Memory B cell (primary cell): Measurements from ENCODE around the gene CPLX4.
A peak's percentile ranks its signal among the peaks of the same experiment; 100 is the strongest.

ENCODE experiments used
- ATAC-seq: fragments of 150-1000 bp; cut with Tn5 transposase; 2 replicates; pipeline ENCODE4 v1.10.0; 2021; ENCODE audit warnings: low read depth, mild to moderate bottlenecking, moderate library complexity
- DNase-seq, 2 donors: peaks; one replicate each; pipeline ENCODE4 v3.0.0; 2022; ENCODE audit warnings: low spot score in 2 of 2
- H3K27ac Mint-ChIP-seq: one replicate; pipeline ENCODE4 v1.8.0; 2022; ENCODE audit warnings: mild to moderate bottlenecking, moderate library complexity, mixed read lengths
- H3K27me3 Mint-ChIP-seq: one replicate; pipeline ENCODE4 v1.8.0; 2022; ENCODE audit warnings: mixed read lengths
- H3K36me3 Mint-ChIP-seq: one replicate; pipeline ENCODE4 v1.8.0; 2022; ENCODE audit warnings: mild to moderate bottlenecking, mixed read lengths
- H3K4me1 Mint-ChIP-seq: one replicate; pipeline ENCODE4 v1.8.0; 2022; ENCODE audit warnings: mixed read lengths
- H3K4me3 Mint-ChIP-seq: one replicate; pipeline ENCODE4 v1.8.0; 2022; ENCODE audit warnings: mild to moderate bottlenecking, moderate library complexity, mixed read lengths
- H3K9me3 Mint-ChIP-seq: one replicate; pipeline ENCODE4 v1.8.0; 2022; ENCODE audit warnings: mixed read lengths

CPLX4 gene

DNA sequence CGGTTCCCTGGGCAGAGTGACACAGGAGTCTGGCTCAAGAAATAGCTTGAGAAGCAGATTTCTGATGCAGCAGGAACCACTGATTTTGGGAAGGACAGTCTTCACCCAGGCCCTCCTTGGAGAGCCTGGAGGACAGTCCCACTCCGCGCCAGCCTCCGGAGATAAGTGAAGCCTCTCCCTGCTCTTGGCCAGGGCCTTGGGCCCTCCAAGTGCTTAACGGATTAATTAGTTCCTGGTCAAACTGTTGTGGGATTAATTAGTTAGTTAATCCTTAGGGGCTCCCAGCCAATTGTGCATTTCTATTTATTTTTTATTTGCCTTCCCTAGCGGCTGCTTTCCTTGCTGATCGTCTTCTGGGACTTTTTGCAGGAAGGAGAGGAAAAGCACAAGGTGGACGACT lies 19.6 kb downstream of the CPLX4 start:
- no peak for DNase-seq
- no peaks in the 10 kb centered on the region for H3K4me1 Mint-ChIP-seq
- H3K27me3 Mint-ChIP-seq: peaks cover 11% of the 10 kb centered on the region
- no peaks in the 10 kb centered on the region for H3K9me3 Mint-ChIP-seq
- no peak overlapping the region for H3K27ac Mint-ChIP-seq
- no peak for ATAC-seq
- no peak overlapping the region for H3K4me3 Mint-ChIP-seq
- no peaks in the 10 kb centered on the region for H3K36me3 Mint-ChIP-seq

DNA sequence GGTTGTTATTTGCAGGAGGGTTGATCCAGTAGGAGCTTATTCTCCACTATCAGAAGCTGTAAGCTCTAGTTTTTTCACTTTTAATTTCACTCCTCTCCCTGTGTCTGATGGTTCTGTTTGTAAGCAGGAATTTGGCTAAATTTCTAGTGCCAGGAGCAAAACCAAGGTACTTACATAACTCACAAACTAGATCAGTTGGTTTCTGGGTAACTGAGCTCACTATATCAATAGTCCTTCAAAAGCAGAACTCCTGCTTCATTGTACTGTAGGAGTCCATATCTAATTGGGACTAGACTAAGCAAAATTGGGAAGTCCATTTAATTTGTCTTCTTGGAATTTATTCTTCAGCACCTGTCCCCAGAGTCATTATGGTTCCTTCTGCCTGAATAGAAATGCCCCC lies 25.1 kb downstream of the CPLX4 start:
- Mint-ChIP-seq H3K4me3 (no peak overlapping the region), H3K9me3 (peaks cover 1% of the 10 kb centered on the region), H3K27me3 (peaks cover 14% of the 10 kb centered on the region), H3K36me3 (no peaks in the 10 kb centered on the region), H3K27ac (no peak overlapping the region), H3K4me1 (no peaks in the 10 kb centered on the region)
- ATAC-seq (no peak), DNase-seq (no peak)

GRCh38 chr18:59286341-59286740 lies 32.1 kb downstream of the CPLX4 start:
- Mint-ChIP-seq H3K27ac (no peak overlapping the region), H3K4me3 (no peak overlapping the region), H3K27me3 (peaks cover 21% of the 10 kb centered on the region), H3K4me1 (no peaks in the 10 kb centered on the region), H3K36me3 (no peaks in the 10 kb centered on the region), H3K9me3 (peaks cover 1% of the 10 kb centered on the region)
- ATAC-seq (no peak), DNase-seq (no peak)

GRCh38 chr18:59282341-59282740 lies 36.1 kb downstream of the CPLX4 start:
- H3K4me1 Mint-ChIP-seq: no peaks in the 10 kb centered on the region
- no peaks in the 10 kb centered on the region for H3K36me3 Mint-ChIP-seq
- ATAC-seq (no peak), DNase-seq (no peak)
- H3K4me3 Mint-ChIP-seq: no peak overlapping the region
- peaks cover 21% of the 10 kb centered on the region for H3K27me3 Mint-ChIP-seq
- no peak overlapping the region for H3K27ac Mint-ChIP-seq
- H3K9me3 Mint-ChIP-seq: no peaks in the 10 kb centered on the region

- no peak for DNase-seq
- Mint-ChIP-seq H3K4me1 (no peaks in the 10 kb centered on the region), H3K9me3 (no peaks in the 10 kb centered on the region), H3K27ac (no peak overlapping the region), H3K27me3 (peaks cover 20% of the 10 kb centered on the region), H3K4me3 (no peak overlapping the region), H3K36me3 (no peaks in the 10 kb centered on the region)
- ATAC-seq: no peak
Observed at GRCh38 chr18:59279722-59280121, 38.7 kb downstream of the CPLX4 start.

- H3K27me3 Mint-ChIP-seq: peaks cover 21% of the 10 kb centered on the region
- H3K36me3 Mint-ChIP-seq: no peaks in the 10 kb centered on the region
- ATAC-seq (no peak), DNase-seq (no peak)
- no peaks in the 10 kb centered on the region for H3K4me1 Mint-ChIP-seq
- H3K4me3 Mint-ChIP-seq: no peak overlapping the region
- H3K9me3 Mint-ChIP-seq: no peaks in the 10 kb centered on the region
- no peak overlapping the region for H3K27ac Mint-ChIP-seq
Observed at GRCh38 chr18:59279193-59279592, 39.3 kb downstream of the CPLX4 start.

GRCh38 chr18:59278793-59279192 lies 39.7 kb downstream of the CPLX4 start:
- peaks cover 23% of the 10 kb centered on the region for H3K27me3 Mint-ChIP-seq
- no peak overlapping the region for H3K27ac Mint-ChIP-seq
- H3K9me3 Mint-ChIP-seq: no peaks in the 10 kb centered on the region
- no peaks in the 10 kb centered on the region for H3K4me1 Mint-ChIP-seq
- DNase-seq: no peak
- no peak overlapping the region for H3K4me3 Mint-ChIP-seq
- H3K36me3 Mint-ChIP-seq: no peaks in the 10 kb centered on the region
- no peak for ATAC-seq

DNA sequence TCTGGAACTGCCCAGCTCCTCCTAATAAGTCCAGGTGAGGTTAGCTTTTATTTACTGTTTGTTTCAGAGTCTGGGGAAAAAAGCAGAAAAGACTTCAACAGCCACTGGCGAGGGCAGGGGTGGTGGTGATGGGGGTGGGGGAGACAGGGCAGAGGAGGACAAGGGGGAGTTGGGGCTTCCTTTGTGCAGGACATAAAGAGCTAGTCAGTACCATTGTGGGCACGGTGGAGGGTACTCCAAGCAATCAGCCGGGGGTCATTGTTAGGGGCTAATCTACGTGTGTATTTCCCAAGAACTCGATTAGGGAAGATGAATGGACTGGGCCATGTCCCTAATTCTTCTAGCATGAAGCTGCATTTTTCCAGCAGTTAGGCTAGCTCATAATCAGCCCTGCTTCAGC lies 42.4 kb downstream of the CPLX4 start:
- H3K27ac Mint-ChIP-seq: no peak overlapping the region
- no peaks in the 10 kb centered on the region for H3K9me3 Mint-ChIP-seq
- ATAC-seq: no peak
- DNase-seq: no peak
- peaks cover 4% of the 10 kb centered on the region for H3K4me1 Mint-ChIP-seq
- H3K4me3 Mint-ChIP-seq: no peak overlapping the region
- no peaks in the 10 kb centered on the region for H3K36me3 Mint-ChIP-seq
- H3K27me3 Mint-ChIP-seq: peaks cover 21% of the 10 kb centered on the region

DNA sequence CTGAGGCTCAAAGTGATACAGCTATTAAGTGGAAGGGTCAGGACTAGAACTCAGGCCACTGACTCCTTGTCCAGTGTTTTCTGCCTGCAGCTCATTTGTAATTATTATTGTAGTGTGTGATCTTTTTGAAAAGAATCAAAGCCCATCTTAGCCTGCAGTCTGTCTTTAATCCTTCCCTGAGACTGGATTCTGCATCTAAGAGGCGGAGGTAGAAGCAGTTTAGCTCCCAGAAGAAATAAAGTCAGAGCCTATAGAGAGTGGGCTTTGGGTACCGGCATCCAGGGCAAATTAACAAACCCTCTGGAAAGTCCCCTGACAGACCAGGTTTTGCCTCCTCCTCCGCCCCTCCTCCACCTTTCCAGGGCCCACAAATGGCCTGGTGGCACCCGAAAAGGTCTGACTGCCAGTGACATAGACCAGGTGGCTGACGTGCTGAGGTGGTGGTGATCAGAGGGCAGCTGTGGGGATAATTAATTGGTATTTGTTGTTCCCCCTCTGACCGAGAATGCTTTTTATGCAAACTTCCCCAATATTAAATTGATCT lies 43.0 kb downstream of the CPLX4 start:
- H3K27me3 Mint-ChIP-seq: peaks cover 25% of the 10 kb centered on the region
- no peaks in the 10 kb centered on the region for H3K9me3 Mint-ChIP-seq
- ATAC-seq: peak; percentile 29

GRCh38 chr18:59274533-59274928 lies 43.9 kb downstream of the CPLX4 start:
- H3K36me3 Mint-ChIP-seq: peaks cover 1% of the 10 kb centered on the region
- ATAC-seq (no peak), DNase-seq (no peak)
- H3K27me3 Mint-ChIP-seq: peaks cover 27% of the 10 kb centered on the region
- peaks cover 10% of the 10 kb centered on the region for H3K4me1 Mint-ChIP-seq
- no peaks in the 10 kb centered on the region for H3K9me3 Mint-ChIP-seq
- no peak overlapping the region for H3K27ac Mint-ChIP-seq
- no peak overlapping the region for H3K4me3 Mint-ChIP-seq

More for the DNA sequence above, 43.0 kb downstream of the CPLX4 start:
- H3K27ac Mint-ChIP-seq: no peak overlapping the region
- H3K4me1 Mint-ChIP-seq: peaks cover 6% of the 10 kb centered on the region
- H3K36me3 Mint-ChIP-seq: no peaks in the 10 kb centered on the region
- no peak overlapping the region for H3K4me3 Mint-ChIP-seq
- DNase-seq: no peak

- Mint-ChIP-seq H3K36me3 (peaks cover 2% of the 10 kb centered on the region), H3K4me3 (peak overlapping the region; percentile 27), H3K27ac (no peak overlapping the region), H3K27me3 (peaks cover 28% of the 10 kb centered on the region), H3K9me3 (no peaks in the 10 kb centered on the region), H3K4me1 (peaks cover 10% of the 10 kb centered on the region)
- DNase-seq: no peak
- ATAC-seq: no peak
Observed at GRCh38 chr18:59273759-59274532, 44.5 kb downstream of the CPLX4 start.

GRCh38 chr18:59272891-59273758 lies 45.3 kb downstream of the CPLX4 start, which contains the start of gene RAX:
TSS of gene RAX (minus strand) at chr18:59273454. CDS start at chr18:59273206, 248 bp downstream.
- no peak within 1 kb of the TSS for H3K27ac Mint-ChIP-seq
- peaks cover 12% of the 10 kb centered on the region for H3K4me1 Mint-ChIP-seq
- peak within 1 kb of the TSS; percentile 27 for H3K4me3 Mint-ChIP-seq
- peaks cover 2% of the 10 kb centered on the region for H3K9me3 Mint-ChIP-seq
- peaks cover 31% of the 10 kb centered on the region for H3K27me3 Mint-ChIP-seq
- ATAC-seq: peak; percentile 40
- H3K36me3 Mint-ChIP-seq: peaks cover 2% of the 10 kb centered on the region
- no peak for DNase-seq

- Mint-ChIP-seq H3K27me3 (peaks cover 33% of the 10 kb centered on the region), H3K36me3 (peaks cover 2% of the 10 kb centered on the region), H3K9me3 (peaks cover 2% of the 10 kb centered on the region), H3K27ac (no peak overlapping the region), H3K4me1 (peaks cover 12% of the 10 kb centered on the region), H3K4me3 (peak overlapping the region; percentile 8)
- no peak for DNase-seq
- ATAC-seq: peak; percentile 43
Observed at GRCh38 chr18:59272221-59272888, 46.1 kb downstream of the CPLX4 start.
